Activated CD4-positive, alpha-beta T cell treated with anti-CD3 and anti-CD28 coated beads, Interleukin-2, amount 50 U/mL, for 48 hours (primary cell): Measurements from ENCODE around the gene GBGT1.
"Not testable (repeated sequence)": the region's sequence is repeated elsewhere in the genome, so short reads cannot be mapped to it uniquely, and the experiment has no call there.

Experiments used
- DNase-seq, 2 experiments: peaks; one replicate each; pipeline ENCODE4 v3.0.0-alpha.2; 2020

Gene GBGT1

GRCh38 chr9:133163504-133164172, at the start of gene GBGT1:
Gene GBGT1, minus strand, starts transcription at chr9:133163914. Its CDS starts 1,502 bp downstream, at chr9:133162412.
- DNase-seq = peak; percentile 46 to 50

DNA sequence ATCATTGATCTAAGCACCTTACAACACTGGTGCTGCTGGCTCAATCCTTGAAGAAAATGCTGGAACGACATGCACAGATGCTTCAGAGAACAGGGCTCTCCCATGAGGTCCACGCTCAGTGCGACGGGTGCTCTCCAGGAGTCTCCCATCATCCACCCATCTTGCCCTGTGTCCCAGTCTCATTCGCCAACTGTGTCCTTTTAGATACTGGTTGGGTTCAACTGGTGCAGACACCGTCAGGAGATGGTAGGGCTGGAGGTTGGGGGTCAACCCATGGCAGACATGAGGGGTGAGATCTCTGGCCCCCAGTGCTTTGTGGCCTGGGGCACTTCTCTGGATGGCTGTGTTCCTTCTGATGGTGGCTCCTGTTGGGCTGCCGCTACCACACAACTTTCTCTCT, 46.9 kb upstream of the GBGT1 start:
- no peak for DNase-seq

DNA sequence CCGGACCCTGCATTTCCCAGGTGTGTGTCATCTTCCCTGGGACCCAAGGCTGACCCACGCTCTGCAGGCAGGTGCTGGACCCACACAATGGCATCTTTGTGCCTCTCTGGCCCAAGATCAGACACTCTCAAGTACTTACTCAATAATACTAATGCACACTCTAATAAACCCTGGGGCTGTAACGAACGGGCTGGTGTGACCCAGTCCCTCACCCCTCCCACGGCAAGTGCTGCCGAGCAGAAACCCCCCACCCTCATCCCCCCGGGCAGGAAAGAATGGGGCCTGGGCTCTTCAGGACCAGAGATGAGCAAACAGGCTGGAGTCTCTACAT, 46.5 kb upstream of the GBGT1 start:
- DNase-seq = no peak

GRCh38 chr9:133209327-133210201, 45.9 kb upstream of the GBGT1 start:
- not testable (repeated sequence) for DNase-seq

GRCh38 chr9:133208880-133209300, 45.2 kb upstream of the GBGT1 start, which contains the start of gene OBP2B:
Gene OBP2B, minus strand, starts transcription at chr9:133209250. Its CDS starts 51 bp downstream, at chr9:133209199.
- DNase-seq = not testable (repeated sequence)

GRCh38 chr9:133208171-133208879, 44.6 kb upstream of the GBGT1 start:
- not testable (repeated sequence) for DNase-seq

GRCh38 chr9:133207540-133208170, 43.9 kb upstream of the GBGT1 start:
- DNase-seq = no peak

- DNase-seq = no peak
These were observed 43.4 kb upstream of the GBGT1 start for GRCh38 chr9:133207021-133207531.

DNA sequence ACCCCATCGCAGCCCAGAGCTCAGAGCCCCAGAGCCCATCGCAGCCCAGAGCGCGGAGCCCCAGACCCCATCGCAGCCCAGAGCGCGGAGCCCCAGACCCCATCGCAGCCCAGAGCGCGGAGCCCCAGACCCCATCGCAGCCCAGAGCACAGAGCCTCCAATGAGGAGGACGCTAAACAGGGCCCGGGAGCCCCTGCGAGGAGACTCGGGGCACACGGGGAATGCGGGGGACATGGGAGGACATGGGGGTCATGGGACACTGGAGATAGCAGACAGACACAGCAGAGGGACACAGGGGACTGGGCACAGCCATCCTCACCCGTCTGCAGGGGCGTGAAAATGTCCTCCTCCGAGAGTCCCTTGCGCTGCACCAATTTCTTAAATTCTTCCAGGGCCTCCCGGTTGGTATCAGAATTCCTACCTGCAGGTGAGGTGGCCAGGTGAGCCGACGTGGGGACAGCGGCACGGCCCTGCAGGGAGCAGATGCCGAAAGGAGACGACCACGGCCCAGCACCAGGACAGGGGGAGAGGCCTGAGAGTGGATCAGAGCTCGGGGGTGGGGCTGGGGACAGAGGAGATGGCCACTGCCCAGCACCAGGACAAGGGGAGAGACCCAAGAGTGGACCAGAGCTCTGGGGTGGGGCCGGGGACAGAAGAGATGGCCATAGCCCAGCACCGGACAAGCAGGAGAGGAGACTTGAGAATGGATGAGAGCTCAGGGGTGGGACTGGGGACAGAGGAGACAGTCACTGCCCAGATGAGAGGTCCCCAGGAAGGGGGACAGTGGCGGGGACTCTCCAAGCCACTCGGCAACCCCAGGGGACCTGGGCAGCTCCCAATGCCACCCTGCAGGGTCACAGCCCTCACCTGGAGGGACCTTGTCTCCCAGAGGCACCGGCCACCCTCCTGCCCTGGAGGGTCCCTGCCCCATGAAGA, 42.5 kb upstream of the GBGT1 start:
- no peak for DNase-seq

- DNase-seq = not testable (repeated sequence)
These were observed 41.8 kb upstream of the GBGT1 start for GRCh38 chr9:133205481-133205887.

- no peak for DNase-seq
These were observed 41.3 kb upstream of the GBGT1 start for GRCh38 chr9:133204993-133205336.

DNA sequence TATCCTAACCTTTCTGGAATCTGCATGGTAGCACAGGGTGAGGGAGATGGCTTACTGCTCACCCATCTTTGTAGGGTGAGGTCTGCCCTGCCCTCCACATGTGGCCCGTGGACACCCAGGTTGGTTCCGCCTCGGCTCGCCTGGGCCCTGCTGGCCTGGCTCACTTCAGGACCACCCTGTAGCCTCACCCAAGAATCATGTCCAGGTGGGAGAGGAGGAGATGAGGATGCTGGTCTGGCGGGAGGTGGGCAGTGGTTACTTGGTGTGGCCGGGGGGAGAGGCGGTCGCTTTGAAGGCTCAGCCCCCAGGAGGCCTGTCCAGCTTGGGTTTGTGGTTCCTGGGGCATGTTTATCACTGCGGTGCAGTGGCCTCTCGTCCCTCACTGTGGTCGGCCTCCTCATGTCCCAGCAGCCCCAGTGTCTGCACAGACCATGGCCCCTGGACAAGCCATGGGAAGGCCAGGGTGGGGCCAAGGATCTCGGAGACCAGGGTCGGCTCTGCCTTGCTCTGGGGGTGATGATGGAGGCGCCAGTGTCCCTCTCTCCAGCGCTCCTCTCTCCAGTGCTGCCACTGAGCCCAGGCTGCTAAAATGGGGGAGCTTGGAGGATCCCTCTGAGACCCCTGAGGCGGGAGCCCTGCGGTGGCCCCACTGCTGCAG, 40.8 kb upstream of the GBGT1 start:
- no peak for DNase-seq

DNA sequence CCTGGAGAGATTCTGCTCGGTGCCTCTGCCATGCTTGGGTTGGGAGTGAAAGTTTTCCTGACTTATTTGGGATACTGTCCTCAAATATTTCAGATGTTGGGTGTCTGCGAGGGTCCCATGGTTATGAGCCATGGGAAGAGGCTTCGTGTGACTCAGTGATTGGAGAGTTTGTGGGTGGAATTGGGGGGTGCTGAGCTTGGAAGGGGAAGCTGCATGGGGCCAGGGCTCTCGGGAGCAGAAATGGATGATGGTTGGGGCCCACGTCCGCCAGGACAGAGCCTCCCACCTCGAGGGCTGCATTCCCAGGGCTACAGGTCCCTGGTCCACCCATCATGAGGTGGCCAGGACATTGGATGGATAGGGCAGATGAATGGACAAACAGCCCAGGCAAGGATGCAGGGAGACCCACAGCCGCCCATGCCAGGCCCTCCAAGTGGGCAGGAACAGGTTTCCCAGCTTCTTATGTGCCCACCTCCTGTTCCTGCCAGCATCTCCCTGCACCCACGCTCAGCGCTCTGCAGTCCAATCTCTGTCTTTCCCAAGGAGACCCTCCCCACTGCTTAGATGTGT, 39.9 kb upstream of the GBGT1 start:
- DNase-seq = no peak

- no peak for DNase-seq
These were observed 39.2 kb upstream of the GBGT1 start for GRCh38 chr9:133202688-133203453.

DNA sequence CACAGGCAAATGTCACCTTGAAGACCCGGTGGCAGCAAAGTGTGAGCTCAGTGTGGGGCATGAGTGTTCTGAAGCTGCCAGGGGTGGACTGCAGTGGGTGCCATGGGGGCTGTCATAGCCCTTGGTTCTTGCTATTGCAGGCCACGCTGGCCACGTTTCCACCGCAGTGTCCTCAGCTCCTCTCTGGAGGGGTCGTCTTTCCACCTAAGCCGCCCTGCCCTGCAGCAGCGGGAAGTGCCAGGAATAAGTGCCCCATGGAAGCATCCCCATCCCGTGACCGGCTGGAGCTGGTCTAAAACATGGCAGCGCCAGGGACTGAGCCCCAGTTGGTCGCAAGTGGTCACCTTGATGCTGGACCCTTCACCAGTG, 38.4 kb upstream of the GBGT1 start:
- no peak for DNase-seq

- no peak for DNase-seq
These were observed 37.9 kb upstream of the GBGT1 start for GRCh38 chr9:133201424-133202144.

GRCh38 chr9:133200631-133201030, 36.9 kb upstream of the GBGT1 start:
- DNase-seq = no peak

DNA sequence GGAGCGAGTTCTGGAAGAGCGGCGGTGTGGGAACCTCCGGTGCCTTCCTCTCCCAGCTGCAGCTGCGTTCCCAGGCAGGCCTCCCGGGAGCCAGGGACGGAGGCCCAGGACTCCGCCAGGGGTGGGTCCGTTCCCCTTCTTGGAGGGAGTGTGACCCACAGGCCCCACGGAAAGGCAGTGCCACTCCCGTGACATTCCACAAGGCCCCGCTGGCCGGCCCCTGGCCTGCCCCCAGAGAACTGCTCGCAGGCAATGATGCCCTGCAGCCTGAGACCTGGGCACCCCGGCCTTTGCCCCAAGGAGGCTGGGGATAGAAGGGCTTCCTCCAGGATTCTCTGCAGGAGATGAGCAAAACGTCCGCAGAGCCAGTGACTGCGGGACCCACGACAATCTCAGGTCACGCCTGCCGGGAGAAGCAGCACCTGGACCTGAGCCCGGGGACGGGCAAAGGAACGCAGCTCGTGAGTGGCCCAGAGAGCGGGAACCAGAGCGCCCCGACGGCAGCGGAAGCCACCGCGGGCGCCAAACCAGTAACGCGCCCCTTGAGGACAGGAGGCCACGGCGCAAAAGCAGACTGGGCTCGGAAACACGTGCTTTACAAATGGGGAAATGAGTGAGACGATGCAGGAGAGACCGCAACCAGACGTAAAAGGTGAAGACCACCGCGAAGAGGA, 36.1 kb upstream of the GBGT1 start:
- peak; percentile 13 to 20 for DNase-seq

DNA sequence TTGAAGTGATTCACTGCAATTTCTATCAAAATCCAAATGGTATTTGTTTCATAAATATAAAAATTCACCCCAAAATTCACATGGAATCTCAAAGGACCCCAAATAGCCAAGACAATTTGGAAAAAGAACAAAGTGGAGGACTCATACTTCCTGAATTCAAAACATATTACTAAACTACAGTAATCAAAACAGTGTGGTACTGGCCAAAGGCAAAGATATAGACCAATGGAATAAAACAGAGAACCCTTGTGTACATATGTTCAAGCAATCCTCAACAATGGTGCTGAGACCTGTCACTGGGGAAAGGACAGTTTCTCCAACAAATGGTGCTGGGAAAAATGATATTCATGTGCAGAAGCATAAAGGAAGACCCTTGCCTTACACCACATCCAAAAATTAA, 31.3 kb upstream of the GBGT1 start:
- DNase-seq = no peak
